ENCODE results near the gene LUC7L.
"Not testable (repeated sequence)": the region's sequence is repeated elsewhere in the genome, so short reads cannot be mapped to it uniquely, and the experiment has no call there.

GRCh38 chr16:230351-230750 is 1.1 kb upstream of the LUC7L start:
- TF ChIP-seq CTCF (IDR thresholded peaks at IDR 0.05; ENCODE audit: insufficient read depth, low read depth, low read length); EZH2 (IDR thresholded peaks at IDR 0.05; ENCODE audit: insufficient read depth, low read length): not testable (repeated sequence)
